Measurements from ENCODE around the gene ALLC.

Gene ALLC

DNA sequence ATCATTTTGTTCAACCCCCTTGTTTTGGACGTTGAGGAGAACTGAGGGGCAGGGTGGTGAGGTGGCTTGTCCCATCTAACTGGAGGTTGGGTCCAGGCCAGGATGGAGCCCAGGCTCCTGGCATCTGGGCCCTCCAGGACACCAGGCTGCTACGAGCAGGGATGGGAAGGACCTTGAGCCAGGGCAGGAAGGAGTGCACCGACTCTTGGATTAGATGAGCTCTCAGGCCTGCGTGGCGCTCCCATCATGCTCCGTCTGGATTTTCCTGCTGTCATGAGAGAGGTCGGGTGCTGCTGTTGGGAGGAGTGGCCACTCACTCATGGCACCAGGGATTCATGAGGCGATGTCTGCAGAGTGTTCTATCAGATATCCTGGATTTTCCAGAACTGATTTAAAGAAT lies 18.3 kb upstream of the ALLC start:
- DNase-seq (ENCODE audit: low spot score) = no peak

DNA sequence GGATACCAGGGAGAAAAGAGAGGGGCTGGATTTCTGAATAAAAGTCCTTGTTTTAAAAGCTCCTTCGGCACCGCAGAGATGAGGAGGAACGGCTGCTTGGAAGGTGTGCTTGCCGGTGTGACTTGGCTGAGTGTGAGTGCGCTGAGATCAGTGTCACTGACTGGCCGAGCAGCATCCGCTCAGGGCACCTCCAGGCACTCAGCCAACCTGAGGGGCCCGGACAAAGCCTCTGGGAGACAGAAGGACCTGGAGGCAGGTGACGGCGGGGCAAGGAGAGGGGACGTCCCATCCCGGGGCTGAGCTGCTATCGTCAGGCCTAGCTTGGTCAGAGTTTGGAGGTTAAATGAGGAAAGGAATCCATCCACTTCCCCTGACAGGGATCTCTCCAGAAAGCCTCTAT lies 16.8 kb upstream of the ALLC start:
- no peak for DNase-seq (ENCODE audit: low spot score)

DNA sequence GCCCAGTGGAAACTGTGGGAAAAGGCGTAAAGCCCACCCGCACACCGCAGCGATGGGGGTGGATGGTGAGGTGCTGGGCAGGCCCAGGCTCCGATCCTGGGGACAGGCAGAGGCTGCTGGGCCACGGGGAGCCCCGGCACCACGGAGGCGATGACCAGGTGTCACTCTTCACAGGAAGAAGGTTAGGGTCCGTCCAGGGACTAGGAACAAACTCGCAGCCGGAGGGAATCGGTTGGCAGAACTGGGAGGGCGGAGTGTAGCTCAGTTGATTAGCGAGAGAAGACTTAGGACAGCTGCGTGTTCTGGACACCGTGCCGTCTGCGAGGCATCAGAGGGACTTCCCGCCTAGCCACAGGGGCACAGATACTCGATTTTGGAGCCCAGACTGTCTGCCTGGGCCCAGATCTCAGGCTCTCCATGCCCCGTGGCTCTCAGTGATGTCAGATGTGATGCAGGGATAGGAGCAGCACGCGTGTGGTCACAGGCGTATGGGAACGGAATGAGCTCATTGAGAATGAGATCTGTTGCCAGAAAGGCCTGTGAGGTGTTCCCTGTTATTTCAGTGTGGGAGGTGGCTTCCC lies 16.1 kb upstream of the ALLC start:
- DNase-seq (ENCODE audit: low spot score) = no peak

DNA sequence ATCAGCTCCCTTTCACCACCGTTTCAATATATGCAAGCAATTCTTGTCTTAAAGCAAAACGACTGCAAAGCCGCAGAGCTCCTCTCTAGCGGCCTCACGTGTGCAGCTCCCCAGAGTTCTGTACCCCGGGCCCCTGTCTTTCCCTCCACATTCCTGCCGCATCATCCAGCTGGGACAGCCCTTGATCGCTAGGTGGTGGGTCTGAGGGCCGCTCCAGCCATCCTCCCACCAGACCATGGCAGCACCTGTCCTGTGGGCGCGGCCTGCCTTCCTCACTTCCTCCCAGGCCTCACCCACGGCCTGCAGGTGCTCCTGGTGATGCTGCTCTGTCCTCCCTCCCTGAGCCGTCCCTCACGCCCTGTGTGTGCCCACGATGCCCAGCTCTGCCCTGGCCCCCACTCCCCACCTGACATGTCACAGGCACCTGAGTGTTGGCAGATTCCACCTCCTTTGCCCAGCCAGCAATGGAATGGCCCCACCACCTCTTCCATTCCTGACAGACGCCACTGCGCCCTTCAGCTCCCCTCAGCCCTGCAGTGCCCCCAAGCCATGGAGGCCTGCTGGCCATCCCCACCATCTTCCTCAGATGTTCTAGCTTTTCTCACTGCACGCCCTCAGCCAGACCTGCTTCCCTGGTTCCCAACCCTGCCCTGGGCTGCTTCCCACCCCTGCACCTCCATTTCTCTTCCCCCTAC lies 15.3 kb upstream of the ALLC start:
- DNase-seq (ENCODE audit: low spot score) = no peak

DNA sequence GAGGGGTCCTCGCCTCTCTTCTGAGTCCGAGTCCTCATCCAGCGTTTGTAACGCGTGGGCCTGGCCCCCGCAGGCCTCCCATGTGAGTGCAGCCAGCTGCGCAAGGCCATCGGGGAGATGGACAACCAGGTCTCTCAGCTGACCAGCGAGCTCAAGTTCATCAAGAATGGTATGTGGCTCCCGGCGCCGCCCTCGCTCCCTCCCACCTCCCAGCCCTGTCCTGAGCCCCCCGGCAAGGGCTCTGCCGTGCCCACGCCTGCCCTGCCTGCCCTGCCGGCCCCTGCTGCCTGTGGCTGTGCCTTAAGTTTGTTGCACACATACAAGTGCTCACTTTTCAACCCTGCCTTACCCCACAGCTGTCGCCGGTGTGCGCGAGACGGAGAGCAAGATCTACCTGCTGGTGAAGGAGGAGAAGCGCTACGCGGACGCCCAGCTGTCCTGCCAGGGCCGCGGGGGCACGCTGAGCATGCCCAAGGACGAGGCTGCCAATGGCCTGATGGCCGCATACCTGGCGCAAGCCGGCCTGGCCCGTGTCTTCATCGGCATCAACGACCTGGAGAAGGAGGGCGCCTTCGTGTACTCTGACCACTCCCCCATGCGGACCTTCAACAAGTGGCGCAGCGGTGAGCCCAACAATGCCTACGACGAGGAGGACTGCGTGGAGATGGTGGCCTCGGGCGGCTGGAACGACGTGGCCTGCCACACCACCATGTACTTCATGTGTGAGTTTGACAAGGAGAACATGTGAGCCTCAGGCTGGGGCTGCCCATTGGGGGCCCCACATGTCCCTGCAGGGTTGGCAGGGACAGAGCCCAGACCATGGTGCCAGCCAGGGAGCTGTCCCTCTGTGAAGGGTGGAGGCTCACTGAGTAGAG lies 14.4 kb upstream of the ALLC start:
- no peak for DNase-seq (ENCODE audit: low spot score)

DNA sequence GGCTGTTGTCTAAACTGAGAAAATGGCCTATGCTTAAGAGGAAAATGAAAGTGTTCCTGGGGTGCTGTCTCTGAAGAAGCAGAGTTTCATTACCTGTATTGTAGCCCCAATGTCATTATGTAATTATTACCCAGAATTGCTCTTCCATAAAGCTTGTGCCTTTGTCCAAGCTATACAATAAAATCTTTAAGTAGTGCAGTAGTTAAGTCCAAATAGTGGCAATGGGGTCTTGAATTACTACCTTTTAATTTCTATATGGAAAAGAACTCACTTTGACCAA lies 13.8 kb upstream of the ALLC start:
- no peak for DNase-seq (ENCODE audit: low spot score)

DNA sequence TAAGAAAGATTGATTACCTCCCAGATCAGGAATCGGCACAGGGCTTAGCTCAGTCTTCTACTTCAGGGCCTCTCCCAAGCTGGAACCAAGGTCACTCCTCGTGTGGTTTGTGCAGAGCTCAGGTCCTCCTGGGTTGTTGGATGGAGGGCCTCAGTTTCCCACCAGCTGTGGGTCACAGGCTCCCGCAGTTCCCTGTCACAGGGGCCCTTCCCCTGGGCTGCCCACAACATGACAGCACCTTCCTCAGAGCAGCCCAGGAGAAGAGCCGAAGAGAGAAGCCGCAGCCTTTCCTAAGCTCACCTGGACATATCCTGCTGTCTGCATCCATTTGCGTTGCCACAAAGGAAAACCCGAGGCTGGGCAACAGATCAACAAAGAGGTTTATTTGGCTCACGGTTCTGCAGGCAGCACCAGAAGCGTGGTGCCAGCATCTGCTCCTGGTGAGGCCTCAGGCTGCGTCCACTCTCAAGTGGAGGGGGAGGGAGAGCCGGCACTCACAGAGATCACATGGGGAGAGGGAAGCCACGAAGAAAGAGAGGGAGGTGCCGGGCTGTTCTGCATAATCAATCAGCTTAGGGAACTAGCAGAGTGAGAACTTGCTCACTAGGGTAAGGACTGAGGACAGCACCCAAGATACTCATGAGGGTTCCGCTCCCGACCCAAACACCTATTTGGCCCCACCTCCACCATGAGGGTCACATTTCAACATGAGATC lies 13.0 kb upstream of the ALLC start:
- DNase-seq (ENCODE audit: low spot score) = no peak

DNA sequence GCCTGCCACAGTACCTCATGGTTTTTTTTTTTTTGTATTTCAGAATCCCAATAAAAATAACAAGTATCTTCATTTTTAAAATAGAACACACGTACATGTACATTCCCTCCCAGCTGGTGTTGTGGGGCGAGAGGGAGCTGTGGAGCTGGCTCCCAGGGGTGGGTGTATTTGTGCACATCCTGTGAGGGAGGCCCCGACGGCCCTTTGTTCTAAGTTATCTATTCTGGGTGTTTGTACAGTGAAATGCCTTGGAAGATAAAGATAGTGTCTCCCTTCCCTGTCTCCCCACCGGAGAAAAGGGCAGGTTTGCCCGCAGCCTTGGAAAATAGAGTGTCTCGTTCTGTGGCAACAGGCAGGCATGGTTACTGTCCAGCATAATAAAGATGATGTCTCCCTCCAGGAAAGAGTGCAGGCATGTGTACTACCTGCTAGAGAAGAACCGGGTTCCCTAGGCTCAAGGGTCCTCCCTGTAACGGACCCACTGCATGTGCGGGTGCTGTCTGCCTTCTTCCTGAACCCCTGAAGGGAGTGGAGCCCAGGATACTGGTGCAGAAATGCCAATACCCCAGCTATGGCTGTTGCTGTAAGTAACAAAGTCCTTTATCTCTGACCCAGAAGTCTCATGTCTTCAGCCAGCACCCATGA lies 12.1 kb upstream of the ALLC start:
- no peak for DNase-seq (ENCODE audit: low spot score)

DNA sequence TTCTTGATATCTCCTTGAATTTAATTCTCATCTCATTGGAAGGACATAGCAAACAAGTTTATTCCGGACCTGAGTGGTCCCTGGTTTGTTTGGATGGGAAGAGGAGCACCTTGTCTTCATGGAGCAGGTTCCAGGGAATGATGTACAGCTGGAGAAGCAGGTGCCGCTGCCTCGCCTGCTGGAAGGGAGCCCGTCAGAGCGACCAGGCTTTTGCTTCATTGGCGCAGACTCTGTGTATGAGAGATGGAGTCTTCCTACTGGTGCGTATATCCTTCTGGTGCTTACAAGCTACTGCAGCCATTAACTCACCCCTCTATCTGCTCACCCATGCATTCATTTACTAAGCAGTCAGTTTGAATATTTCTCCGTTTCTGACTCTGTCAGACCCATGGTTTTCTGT lies 11.6 kb upstream of the ALLC start:
- DNase-seq (ENCODE audit: low spot score) = no peak

DNA sequence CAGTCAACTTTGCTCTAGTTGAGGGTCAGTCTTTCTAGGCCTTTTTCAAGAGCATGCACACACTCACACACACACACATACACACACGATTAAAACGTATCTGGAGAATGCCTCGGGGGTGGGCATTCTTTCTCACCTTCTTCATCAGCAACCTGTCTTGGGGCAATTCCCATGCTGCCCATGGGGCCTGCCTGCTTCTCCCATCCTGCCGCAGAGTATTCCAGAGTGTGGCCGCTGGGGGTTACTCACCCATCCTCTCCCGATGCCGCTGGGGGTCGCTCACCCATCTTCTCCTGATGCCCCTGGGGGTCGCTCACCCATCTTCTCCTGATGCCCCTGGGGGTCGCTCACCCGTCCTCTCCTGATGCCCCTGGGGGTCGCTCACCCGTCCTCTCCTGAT lies 10.8 kb upstream of the ALLC start:
- no peak for DNase-seq (ENCODE audit: low spot score)

DNA sequence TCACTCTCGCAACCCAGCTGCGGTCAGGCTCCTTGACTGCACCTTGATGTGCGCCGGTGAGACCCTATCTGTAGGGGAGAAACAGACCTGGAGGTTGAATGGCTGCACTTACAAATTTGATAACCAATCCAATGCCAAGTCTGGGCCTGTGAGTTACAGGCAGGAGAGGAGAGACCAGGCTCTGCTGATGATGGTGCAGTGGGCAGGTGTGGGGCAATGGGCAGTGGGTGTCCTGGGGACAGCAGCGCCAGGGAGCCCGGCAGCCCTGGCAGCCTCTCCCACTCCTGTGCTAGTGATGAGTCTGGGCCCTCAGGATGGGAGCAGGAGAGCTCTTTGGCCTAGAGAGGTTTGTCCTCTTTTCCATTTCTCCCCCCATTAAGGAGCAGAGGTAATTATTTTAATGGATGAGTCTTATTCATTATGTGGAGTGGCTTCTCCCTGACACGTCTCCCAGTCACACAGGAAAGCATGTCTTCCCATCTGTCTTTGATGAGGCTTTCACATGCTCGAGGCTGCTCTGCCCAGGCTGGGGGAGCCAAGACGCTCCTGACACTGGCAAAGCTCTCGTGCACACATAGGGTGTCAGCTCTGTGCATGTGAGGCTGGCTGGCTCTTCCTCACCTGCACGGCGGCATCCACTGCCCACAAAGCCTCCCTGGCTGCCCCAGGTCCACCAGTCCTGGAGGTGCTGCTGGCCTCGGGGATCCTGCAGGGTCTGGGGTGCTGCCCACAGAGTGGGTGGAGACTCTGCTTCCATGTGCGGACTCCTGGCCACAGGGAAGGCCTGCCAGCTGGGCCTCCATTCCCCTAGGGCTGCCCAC lies 10.0 kb upstream of the ALLC start:
- no peak for DNase-seq (ENCODE audit: low spot score)

DNA sequence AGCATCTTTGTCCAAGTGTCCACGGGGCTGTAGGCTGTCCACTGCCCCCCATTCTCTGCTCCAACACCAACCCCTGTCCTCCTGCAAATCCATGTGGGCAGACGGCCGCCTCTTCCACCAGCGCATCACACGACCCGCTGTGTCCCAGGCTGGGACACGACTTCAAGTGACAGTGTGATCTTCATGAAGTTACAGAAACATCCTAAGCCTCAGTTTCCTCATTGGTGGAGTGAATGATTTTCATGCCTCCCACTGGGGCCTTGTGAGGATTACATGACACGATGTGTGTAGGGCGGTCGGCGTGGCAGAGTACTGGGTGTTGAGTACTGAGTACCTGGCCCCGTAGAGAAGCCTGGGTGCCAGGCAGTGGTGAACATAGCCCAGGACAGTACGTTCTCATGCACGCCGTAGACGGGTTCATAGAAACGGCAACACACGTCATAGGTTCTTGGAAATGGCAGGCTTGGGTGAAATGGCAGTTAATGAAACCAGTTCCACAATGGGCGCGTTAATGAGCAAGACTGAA lies 9.3 kb upstream of the ALLC start:
- no peak for DNase-seq (ENCODE audit: low spot score)

DNA sequence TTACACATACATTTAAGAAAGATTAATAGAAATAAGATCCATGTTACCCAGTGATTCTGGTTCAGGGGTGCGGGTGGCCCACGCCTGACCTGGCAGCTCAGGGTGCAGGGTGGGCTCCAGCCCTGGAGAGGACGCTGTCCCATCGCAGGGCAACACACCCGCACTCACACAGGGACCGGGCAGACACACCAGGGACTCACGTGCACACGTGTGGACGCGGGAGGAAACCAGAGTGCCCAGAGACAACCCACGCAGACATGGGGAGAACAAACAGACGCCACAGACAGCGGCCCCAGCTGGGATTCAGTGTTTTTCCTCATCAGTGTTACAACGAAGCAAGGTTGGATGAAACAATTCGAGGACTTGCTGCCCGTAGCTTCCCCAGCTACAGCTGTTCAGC lies 8.4 kb upstream of the ALLC start:
- no peak for DNase-seq (ENCODE audit: low spot score)

DNA sequence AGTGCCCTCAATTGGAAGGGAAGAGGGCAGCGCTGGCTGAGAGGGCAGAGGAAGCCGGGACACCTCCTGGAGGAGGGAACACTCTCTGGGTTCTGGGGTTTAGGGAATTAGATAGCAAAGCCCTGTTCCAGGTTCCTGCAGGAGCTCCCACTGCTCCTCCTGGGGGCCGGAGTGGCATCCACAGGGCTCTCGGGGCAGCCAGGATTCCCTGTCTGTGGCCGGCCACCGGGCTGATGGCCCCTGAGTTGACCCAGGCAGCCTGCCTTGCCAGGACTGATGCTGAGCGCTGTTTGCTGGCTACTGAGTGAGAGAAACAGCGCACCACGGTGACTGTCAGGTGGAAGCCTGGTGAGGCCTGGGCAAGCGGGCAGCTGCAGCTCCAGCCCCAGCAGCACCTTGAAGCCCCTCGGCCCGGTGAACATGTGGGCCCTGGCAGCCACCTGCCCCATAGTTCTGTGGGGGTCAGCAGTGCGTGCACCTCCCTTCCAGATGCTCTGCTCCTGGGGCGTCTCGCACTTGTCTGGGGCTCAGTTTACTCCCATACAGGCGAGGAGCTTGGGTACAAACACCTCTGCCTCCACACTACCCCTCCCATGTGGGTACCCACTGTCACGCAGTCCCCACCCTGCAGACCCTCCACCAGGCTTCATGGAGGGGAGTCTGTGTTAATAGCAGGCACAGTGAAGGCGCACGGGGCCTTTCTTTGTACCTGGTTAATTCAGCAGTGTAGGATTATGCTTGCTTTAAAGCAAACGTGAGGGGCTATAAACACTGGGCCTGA lies 7.7 kb upstream of the ALLC start:
- peak; percentile 44 for DNase-seq (ENCODE audit: low spot score)

DNA sequence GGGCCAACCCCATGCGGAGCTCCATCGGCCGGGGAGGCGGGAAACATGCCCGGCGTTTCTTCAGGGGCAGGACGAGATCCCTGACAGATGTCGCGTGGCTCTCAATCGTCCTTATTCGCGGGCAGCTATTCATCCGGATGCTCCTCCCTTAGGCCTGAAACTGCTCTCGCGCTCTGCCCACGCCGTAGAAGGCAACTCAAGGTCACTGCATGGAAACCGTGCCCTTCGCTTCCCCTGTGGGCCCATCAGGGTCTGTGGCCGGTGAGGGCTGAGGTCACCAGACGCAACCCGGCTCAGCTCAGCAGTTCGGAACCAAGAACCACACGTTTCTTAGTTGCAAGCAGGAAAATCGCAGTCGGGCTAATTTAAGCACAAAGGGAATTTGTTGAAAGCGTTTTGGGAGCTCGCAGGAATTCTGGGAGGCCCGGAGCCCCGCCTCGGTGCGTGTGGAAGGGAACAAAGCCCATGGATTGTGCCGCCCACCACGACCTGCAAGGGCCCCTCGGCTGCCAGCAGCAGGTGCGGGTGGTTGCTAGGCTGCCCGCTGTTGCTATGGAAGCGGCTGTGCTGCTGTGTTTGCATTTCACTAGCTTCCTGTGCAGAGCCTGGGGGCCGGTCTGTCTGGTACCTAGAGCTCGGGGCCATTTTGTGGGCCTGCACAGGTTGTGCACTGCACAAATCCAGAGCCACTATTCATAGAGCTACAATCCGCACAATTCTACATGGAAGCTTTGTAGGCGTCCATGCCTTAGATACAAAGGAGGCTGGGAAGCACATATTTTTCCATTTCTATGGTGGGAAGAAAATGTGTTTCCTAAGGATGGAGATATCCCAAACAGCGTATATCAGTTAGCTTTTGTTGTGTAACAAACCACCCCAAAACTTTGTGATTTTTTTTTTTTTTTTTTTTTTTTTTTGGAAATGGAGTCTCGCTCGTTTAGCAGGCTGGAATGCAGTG lies 6.0 kb upstream of the ALLC start:
- peak; percentile 91 for DNase-seq (ENCODE audit: low spot score)

DNA sequence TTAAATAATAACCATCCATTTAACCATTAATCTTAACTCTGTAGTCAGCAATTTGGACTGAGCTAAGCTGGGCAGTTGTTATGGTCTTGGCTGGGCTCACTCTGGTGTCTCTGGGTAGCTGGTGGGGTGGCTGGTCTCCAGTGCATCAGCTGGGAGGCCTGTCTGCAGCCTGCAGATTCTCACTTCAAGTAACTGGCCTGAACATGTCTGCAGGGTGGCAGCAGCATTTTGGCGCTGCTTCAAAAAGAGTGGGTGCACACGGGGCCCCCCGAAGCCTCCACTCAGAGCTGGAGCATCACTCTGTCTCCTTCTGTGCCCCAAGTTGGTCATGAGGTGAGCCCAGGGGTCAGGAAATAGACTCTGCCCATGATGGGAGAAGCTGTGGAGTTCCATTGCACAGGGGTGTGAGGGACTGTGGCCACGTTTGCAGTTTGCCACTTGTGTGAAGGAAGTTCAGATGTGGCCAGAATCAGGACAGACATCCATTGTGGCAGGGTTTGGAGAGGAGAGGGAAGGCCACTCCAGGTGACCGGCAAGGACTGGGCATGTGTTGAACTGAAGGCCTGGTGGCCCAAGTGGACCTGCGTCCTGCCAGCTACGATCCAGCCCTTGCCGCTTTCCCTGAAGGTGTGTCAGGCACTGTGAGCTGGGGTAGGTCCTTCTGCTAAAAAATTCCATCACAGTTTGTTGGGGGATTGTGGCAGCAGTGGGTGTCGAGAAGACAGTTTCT lies 4.9 kb upstream of the ALLC start:
- no peak for DNase-seq (ENCODE audit: low spot score)

DNA sequence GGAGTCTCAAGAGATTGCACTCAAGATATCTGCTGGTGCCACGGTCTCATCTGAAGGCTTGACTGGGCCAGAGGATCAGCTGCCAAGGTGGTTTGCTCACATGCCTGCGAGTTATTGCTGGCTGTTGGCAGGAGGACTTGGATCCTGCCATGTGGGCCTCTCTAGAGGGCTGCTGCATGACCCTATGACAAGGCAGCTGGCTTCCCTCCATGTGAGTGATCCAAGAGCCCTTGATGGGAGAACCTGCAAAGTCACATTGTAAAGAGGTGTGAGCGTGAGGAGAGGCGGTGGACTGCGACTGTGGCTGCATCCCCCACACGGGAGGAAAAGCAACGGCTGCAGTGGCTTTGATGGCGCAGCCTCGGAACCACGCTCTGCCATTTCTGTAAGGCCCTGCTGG lies 4.0 kb upstream of the ALLC start:
- no peak for DNase-seq (ENCODE audit: low spot score)

DNA sequence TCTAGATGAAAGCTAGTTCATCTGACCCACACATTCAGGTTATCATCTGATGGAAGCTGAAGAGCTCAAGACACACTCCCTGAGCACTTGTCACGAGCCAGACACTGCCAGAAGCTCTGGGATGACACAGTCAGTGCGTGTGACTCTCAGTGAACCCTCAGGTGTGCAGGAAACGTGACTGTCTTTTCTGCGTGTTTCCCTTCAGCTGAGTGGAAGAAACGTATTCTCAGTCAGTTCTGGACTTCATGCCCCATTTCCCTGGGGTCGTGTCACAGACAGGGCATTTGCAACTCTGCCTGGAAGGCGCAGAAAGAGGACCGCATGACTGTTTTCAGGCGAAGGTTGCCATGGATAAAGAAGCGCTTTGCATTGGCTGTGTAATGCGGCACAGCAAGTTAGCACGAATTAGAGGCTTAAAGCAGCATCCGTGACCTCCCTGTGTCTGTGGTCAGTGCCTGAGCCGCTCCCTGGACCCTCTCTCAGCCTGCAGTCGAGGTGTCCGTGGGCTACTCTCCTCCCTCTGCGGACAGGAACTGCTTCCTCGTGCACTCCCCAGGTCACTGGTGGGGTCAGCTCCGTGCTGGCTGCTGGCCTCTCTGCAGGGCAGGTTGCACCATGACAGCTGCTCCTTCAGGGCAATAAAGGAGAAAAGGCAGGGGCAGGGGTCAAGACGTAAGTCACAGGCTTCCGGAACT lies 3.3 kb upstream of the ALLC start:
- DNase-seq (ENCODE audit: low spot score) = no peak
